ENCODE results near the gene MT1M. TPM values are rescaled to one million over a fixed set of nuclear protein-coding genes. Genes with fewer than 3 reads are reported as not detected.

Gene MT1M
- total and polyA plus RNA-seq, 2 of the 8 experiments (the other 6 are each of a cell fraction or from before 2014, with no cell fraction given), result 2.1 TPM; not detected in 1

DNA sequence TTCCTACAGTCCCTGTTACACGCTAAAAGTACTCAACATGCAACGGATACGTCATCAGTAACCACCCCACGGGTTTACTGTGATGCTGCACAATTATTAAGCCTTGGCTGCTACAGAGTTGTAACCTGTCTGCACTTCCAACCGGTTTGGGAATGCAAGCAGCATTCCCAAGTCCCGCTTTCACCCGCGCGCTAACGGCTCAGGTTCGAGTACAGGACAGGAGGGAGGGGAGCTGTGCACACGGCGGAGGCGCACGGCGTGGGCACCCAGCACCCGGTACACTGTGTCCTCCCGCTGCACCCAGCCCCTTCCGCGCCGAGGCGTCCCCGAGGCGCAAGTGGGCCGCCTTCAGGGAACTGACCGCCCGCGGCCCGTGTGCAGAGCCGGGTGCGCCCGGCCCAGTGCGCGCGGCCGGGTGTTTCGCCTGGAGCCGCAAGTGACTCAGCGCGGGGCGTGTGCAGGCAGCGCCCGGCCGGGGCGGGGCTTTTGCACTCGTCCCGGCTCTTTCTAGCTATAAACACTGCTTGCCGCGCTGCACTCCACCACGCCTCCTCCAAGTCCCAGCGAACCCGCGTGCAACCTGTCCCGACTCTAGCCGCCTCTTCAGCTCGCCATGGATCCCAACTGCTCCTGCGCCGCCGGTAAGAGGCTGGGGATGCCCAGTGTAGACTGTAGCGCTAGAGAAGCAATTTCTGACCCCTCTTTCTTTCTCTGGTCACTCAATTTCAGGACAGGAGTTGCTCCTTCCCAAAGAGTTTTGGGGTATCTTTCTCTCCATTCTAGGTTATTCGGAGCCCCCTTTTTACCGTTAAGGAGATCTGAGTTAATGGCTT, 24.2 kb upstream of the MT1M start, which contains the start of gene MT2A (continued):
- TF ChIP-seq SIX5 (IDR thresholded peaks at IDR 0.05; ENCODE audit: low read depth, low read length) (no peak), CHD1 (IDR thresholded peaks at IDR 0.05; ENCODE audit: low read depth, low read length) (no peak), KDM1A (IDR thresholded peaks at IDR 0.05; ENCODE audit: borderline replicate concordance, low read length) (peak; percentile 86; the same call in 1 of the 2 replicates), HDAC6 (IDR thresholded peaks at IDR 0.05; ENCODE audit: low read depth, low read length) (no peak), POLR2AphosphoS5 (IDR thresholded peaks at IDR 0.05; ENCODE audit: low read depth, low read length) (no peak), TBP (IDR thresholded peaks at IDR 0.05; ENCODE audit: low read depth, low read length) (peak; percentile 30; the same call in 1 of the 2 replicates), RXRA (IDR thresholded peaks at IDR 0.05; ENCODE audit: insufficient read depth, low read depth, low read length) (no peak), SP2 (IDR thresholded peaks at IDR 0.05; ENCODE audit: low read length) (no peak), CBX5 (IDR thresholded peaks at IDR 0.05; ENCODE audit: low read depth, low read length) (no peak), KDM4A (IDR thresholded peaks at IDR 0.05; ENCODE audit: low read depth, low read length, severe bottlenecking) (peak; percentile 66), EGR1 (IDR thresholded peaks at IDR 0.05; ENCODE audit: borderline replicate concordance, low read depth, low read length) (no peak), BACH1 (IDR thresholded peaks at IDR 0.05; ENCODE audit: low read length) (0 out of 2 replicates have a peak, but pooled peaks have one; percentile 3), ZNF274 (IDR thresholded peaks at IDR 0.05; ENCODE audit: borderline replicate concordance, extremely low read depth, low read length) (no peak), SIN3A (conservative IDR thresholded peaks at IDR 0.05 in 1 of 2, IDR thresholded peaks at IDR 0.05 in 1 of 2; ENCODE audit: low read depth in 1 of 2, low read length in 2 of 2) (no peak), EZH2 (IDR thresholded peaks at IDR 0.05; ENCODE audit: low read depth, low read length, severe bottlenecking) (no peak), CREB1 (IDR thresholded peaks at IDR 0.05) (no peak), SP4 (IDR thresholded peaks at IDR 0.05; ENCODE audit: low read length) (no peak), YY1 (IDR thresholded peaks at IDR 0.05; ENCODE audit: low read depth, low read length) (no peak), CTBP2 (IDR thresholded peaks at IDR 0.05; ENCODE audit: borderline replicate concordance, insufficient read depth, insufficient read length, low read length) (no peak), NRF1 (IDR thresholded peaks at IDR 0.05; ENCODE audit: low read depth, low read length) (no peak), TAF7 (optimal IDR thresholded peaks at IDR 0.05; ENCODE audit: borderline replicate concordance, low read depth, low read length) (no peak), FOSL1 (IDR thresholded peaks at IDR 0.05; ENCODE audit: insufficient read depth, low read depth, low read length) (no peak)
- TF ChIP-seq, protein P1, sequence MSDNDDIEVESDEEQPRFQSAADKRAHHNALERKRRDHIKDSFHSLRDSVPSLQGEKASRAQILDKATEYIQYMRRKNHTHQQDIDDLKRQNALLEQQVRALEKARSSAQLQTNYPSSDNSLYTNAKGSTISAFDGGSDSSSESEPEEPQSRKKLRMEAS (IDR thresholded peaks at IDR 0.05), result 0 out of 2 replicates have a peak, but pooled peaks have one; percentile 45
- TF ChIP-seq, protein P2, sequence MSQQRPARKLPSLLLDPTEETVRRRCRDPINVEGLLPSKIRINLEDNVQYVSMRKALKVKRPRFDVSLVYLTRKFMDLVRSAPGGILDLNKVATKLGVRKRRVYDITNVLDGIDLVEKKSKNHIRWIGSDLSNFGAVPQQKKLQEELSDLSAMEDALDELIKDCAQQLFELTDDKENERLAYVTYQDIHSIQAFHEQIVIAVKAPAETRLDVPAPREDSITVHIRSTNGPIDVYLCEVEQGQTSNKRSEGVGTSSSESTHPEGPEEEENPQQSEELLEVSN (IDR thresholded peaks at IDR 0.05), result 0 out of 2 replicates have a peak, but pooled peaks have one; percentile 61

Data from H1 (cell line).